ENCODE data around the gene RPL31. TPM values are rescaled to one million over a fixed set of nuclear protein-coding genes. Genes with fewer than 3 reads are reported as not detected.

Gene RPL31
- total RNA-seq, 3 donors from 2014 or later (not counting 1 experiment from before 2014, with no cell fraction given), result 797 to 996 (median 940) TPM

- H3K27me3 ChIP-seq (ENCODE audit: control insufficient read depth, insufficient read depth, low read length), result no peaks in the 10 kb centered on the region
- no peak for DNase-seq
- Mint-ChIP-seq H3K27ac (no peak overlapping the region), H3K36me3 (no peaks in the 10 kb centered on the region), H3K9me3 (no peaks in the 10 kb centered on the region), H3K27me3 (ENCODE audit: low read depth in 2 of 2) (no peaks in the 10 kb centered on the region), H3K4me1 (peaks cover 14 to 16% of the 10 kb centered on the region in 2 donors), H3K4me3 (no peak overlapping the region)
- no peaks in the 10 kb centered on the region for H3K9me3 ChIP-seq (ENCODE audit: control insufficient read depth, insufficient read depth, low read length)
- no peak for ATAC-seq
- 97% methylated on average over 6 of the region's 6 CpGs for WGBS (ENCODE audit: insufficient coverage)
- peaks cover 13% of the 10 kb centered on the region for H3K36me3 ChIP-seq (ENCODE audit: control insufficient read depth, insufficient read depth, low read length)
- H3K4me3 ChIP-seq (ENCODE audit: low read length), result no peak overlapping the region
- TF ChIP-seq CTCF (IDR thresholded peaks at IDR 0.05), result no peak
- no peaks in the 10 kb centered on the region for H3K4me1 ChIP-seq (ENCODE audit: control insufficient read depth, insufficient read depth, low read length)
- intact Hi-C loops (cut with micrococcal nuclease), result no loop called here
- no peak overlapping the region for H3K27ac ChIP-seq (ENCODE audit: low read length)
Measured at GRCh38 chr2:101014264-101014857, 12.3 kb downstream of the RPL31 start.

GRCh38 chr2:101017371-101017770 is 15.3 kb downstream of the RPL31 start:
- H3K27ac ChIP-seq (ENCODE audit: low read length), result no peak overlapping the region
- Mint-ChIP-seq H3K4me3 (no peak overlapping the region), H3K9me3 (no peaks in the 10 kb centered on the region), H3K27me3 (ENCODE audit: low read depth in 2 of 2) (no peaks in the 10 kb centered on the region), H3K4me1 (peaks cover 6 to 10% of the 10 kb centered on the region in 2 donors), H3K36me3 (no peaks in the 10 kb centered on the region), H3K27ac (no peak overlapping the region)
- no peaks in the 10 kb centered on the region for H3K36me3 ChIP-seq (ENCODE audit: control insufficient read depth, insufficient read depth, low read length)
- ATAC-seq (no peak), DNase-seq (no peak)
- H3K4me3 ChIP-seq (ENCODE audit: low read length), result no peak overlapping the region
- WGBS (ENCODE audit: insufficient coverage), result 94% methylated on average over 2 of the region's 3 CpGs
- no peaks in the 10 kb centered on the region for H3K9me3 ChIP-seq (ENCODE audit: control insufficient read depth, insufficient read depth, low read length)
- no peak for TF ChIP-seq CTCF (IDR thresholded peaks at IDR 0.05)
- intact Hi-C loops (cut with micrococcal nuclease), result no loop called here
- no peaks in the 10 kb centered on the region for H3K27me3 ChIP-seq (ENCODE audit: control insufficient read depth, insufficient read depth, low read length)
- H3K4me1 ChIP-seq (ENCODE audit: control insufficient read depth, insufficient read depth, low read length), result no peaks in the 10 kb centered on the region

- Mint-ChIP-seq H3K36me3 (no peaks in the 10 kb centered on the region), H3K4me1 (no peaks in the 10 kb centered on the region), H3K4me3 (no peak overlapping the region), H3K27ac (no peak overlapping the region), H3K27me3 (ENCODE audit: low read depth in 2 of 2) (no peaks in the 10 kb centered on the region), H3K9me3 (no peaks in the 10 kb centered on the region)
- Histone ChIP-seq H3K27me3 (ENCODE audit: control insufficient read depth, insufficient read depth, low read length) (no peaks in the 10 kb centered on the region), H3K9me3 (ENCODE audit: control insufficient read depth, insufficient read depth, low read length) (no peaks in the 10 kb centered on the region), H3K4me1 (ENCODE audit: control insufficient read depth, insufficient read depth, low read length) (no peaks in the 10 kb centered on the region), H3K4me3 (ENCODE audit: low read length) (no peak overlapping the region), H3K27ac (ENCODE audit: low read length) (no peak overlapping the region), H3K36me3 (ENCODE audit: control insufficient read depth, insufficient read depth, low read length) (no peaks in the 10 kb centered on the region)
- 93% methylated on average over 7 of the region's 8 CpGs for WGBS (ENCODE audit: insufficient coverage)
- intact Hi-C loops (cut with micrococcal nuclease), result no loop called here
- no peak for ATAC-seq
- DNase-seq, result no peak
- no peak for TF ChIP-seq CTCF (IDR thresholded peaks at IDR 0.05)
Measured at GRCh38 chr2:101018934-101019333, 16.8 kb downstream of the RPL31 start.

GRCh38 chr2:101022221-101022620 is 20.1 kb downstream of the RPL31 start:
- Mint-ChIP-seq H3K4me3 (no peak overlapping the region), H3K4me1 (no peaks in the 10 kb centered on the region), H3K27me3 (ENCODE audit: low read depth in 2 of 2) (no peaks in the 10 kb centered on the region), H3K27ac (no peak overlapping the region), H3K9me3 (no peaks in the 10 kb centered on the region), H3K36me3 (no peaks in the 10 kb centered on the region)
- TF ChIP-seq CTCF (IDR thresholded peaks at IDR 0.05), result no peak
- Histone ChIP-seq H3K9me3 (ENCODE audit: control insufficient read depth, insufficient read depth, low read length) (no peaks in the 10 kb centered on the region), H3K36me3 (ENCODE audit: control insufficient read depth, insufficient read depth, low read length) (no peaks in the 10 kb centered on the region), H3K27me3 (ENCODE audit: control insufficient read depth, insufficient read depth, low read length) (no peaks in the 10 kb centered on the region), H3K4me1 (ENCODE audit: control insufficient read depth, insufficient read depth, low read length) (no peaks in the 10 kb centered on the region), H3K27ac (ENCODE audit: low read length) (no peak overlapping the region), H3K4me3 (ENCODE audit: low read length) (no peak overlapping the region)
- DNase-seq (no peak), ATAC-seq (no peak)
- intact Hi-C loops (cut with micrococcal nuclease), result no loop called here
- 95% methylated on average over 15 of the region's 16 CpGs for WGBS (ENCODE audit: insufficient coverage)

Data from natural killer cell (primary cell).